HG02610 (cell line): Measurements from ENCODE around the gene MAGEA6.
"Not testable (repeated sequence)": the region's sequence is repeated elsewhere in the genome, so short reads cannot be mapped to it uniquely, and the experiment has no call there.

ENCODE experiments used
- ATAC-seq: cut with Tn5 transposase; IDR thresholded peaks from one replicate; pipeline ENCODE4 v1.9.1; 2021; ENCODE audit warnings: mild to moderate bottlenecking, moderate library complexity; ENCODE audit not compliant: unreplicated experiment

Gene MAGEA6, protein sequence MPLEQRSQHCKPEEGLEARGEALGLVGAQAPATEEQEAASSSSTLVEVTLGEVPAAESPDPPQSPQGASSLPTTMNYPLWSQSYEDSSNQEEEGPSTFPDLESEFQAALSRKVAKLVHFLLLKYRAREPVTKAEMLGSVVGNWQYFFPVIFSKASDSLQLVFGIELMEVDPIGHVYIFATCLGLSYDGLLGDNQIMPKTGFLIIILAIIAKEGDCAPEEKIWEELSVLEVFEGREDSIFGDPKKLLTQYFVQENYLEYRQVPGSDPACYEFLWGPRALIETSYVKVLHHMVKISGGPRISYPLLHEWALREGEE

DNA sequence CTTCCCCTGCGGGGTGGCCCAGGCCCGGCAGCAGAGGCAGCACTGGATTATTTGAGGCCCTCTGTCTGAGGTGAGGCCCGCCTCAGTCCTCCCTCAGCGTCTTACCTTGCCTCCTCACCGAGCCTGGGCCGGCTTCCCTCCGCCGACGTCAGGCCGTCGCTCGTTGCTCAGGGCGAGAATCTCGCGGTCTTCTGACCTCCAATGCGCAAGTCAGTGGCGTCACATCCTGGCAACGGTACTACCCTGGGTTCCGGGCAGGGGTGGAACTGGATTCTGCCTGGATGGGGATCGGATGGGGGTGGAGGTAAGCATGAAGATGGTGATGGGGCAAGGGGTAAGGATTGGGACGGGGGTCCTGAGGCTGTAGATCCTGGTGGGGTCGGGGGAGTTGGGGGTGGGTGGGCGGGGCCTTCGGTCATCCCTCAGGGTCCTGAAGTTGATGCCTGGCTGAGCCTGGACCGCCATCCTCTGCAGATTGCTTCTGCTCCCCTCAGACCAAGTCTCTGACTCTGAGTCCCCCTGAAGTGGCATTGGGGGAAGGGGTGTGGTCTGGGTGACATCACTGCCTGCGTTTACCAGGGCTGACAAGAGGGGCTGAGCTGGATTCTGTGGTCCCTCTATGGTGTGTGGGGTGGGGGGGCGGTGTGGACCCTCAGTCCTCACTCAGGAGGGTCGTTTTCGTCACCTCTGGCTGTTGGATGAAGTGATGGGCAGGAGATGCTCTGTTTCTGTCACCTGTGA, at the start of gene MAGEA6:
Gene MAGEA6 (minus strand): TSS at position 141 of the 741 bp plus-strand sequence. CDS start 2,039 bp downstream, outside the sequence.
- ATAC-seq, result not testable (repeated sequence)

DNA sequence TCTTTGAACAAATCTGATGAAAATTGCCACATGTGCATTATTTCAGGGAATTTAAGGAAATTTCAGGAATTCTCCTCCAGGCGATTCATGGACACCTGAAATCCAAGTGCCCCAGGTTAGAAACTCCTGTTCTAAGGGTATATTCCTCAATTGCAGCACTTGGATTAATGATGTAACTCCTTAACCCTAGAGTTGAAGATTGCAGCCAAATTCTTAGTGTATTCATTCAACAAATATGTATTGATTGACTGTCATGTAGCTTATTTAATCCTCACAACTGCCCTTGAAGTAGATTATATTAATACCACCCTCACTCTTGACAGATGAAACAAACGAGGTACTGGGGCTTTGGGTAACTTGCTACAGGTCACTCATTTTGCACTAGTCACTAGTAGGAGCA, 49.8 kb upstream of the MAGEA6 start:
- no peak for ATAC-seq

DNA sequence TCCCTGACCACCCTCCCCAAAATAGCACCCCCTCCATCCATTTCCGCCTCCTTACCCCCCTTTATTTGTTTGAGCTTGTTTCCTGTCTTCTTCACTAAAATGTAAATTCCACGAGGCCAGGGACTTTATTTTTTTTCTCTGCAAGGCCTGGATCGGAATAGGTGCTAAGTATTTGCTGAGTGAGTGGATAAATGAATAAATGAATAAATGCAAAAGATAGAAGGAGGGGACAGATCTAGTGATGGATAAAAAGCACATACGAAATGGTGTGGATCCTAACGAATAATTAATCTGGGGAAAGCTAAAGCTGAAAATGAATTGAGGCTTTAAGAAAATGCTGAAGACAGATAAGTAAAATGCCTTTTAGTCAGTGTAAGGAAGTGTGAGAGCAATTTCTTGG, 48.9 kb upstream of the MAGEA6 start:
- no peak for ATAC-seq

DNA sequence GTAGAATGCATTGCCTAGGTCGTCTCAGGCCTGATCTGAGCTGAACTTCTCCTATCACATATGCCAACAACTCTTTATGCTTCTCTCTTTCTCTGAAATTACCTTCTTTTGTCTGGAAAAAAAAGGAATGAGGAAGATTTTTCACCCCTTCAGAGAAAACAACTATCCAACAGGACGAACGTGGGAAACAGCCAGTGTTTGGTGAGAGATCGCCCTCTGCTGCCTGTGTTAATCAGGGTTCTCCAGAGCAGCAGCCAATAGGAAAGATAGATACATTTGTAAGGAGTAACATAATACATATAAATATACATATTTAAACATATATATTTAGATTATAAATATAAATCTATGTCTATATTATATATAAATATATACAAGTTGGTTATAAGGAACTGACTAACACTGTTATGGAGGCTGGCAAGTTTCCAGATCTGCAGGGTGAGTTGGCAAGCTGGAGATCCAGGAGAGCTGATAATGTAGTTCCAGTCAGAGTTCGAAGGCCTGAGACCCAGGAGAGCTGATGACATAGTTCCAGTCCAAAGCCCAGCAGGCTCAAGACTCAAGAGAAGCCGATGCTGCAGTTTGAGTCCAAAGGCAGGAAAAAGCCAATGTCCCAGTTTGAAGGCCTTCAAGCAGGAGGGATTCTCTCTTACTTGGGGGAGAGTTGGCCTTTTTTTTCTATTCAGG, 47.7 kb upstream of the MAGEA6 start:
- no peak for ATAC-seq

DNA sequence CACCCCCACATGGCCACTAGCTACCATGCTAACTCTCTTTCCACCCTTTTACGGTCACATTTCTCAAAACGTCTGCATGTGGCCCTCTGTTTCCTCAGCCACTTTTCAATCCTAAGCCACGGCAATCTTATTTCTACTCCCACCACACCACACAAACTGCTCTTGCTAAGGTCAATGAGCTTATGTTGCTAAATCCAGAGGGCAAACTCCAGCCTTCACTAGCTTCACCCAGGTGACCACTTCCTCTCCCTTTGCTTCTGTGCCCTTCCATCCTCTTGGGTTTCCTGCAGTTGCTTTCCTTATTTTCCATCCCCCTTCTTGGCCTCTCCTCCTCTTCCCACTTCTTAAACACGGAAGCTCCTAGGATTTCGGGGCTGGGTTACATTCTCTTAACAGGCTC, 44.6 kb upstream of the MAGEA6 start:
- no peak for ATAC-seq

DNA sequence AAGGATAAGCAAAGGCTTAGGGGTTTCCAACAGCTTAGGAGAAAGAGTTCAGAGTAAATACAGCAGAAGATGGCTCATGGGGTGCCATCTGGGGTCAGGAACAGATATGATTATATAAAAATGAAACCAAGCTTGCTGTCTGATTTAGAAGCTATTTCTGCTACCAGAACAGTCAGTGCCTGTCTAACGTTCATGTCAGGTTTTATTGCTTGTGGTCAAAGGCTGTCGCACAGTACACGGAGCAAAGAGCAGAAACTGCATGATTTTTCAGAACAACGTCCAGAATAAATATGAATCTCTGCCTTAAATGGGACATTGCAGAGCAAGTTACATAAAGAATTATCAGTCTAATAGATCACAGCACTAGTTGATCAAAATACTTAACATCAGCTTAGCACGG, 43.7 kb upstream of the MAGEA6 start:
- ATAC-seq, result no peak

DNA sequence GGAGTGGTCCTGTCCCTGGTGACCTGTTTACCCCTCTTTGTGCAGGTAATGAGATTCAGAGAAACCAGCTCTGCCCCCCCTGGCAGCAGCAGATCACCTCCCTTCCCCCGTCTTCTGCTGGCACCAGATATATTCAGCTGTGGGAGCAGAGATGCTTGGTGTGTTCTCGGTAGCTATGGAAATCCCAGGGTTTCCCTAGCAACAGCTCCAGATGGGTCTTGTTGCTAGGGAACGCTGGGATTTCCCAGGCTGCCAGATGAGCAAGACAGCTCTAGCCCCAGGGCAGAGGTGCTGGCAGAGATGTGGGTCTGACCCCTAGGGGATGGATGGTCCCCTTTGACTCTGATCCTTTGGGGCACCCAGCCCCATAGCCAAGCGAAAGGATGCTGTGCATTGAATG, 40.9 kb upstream of the MAGEA6 start:
- ATAC-seq, result no peak

DNA sequence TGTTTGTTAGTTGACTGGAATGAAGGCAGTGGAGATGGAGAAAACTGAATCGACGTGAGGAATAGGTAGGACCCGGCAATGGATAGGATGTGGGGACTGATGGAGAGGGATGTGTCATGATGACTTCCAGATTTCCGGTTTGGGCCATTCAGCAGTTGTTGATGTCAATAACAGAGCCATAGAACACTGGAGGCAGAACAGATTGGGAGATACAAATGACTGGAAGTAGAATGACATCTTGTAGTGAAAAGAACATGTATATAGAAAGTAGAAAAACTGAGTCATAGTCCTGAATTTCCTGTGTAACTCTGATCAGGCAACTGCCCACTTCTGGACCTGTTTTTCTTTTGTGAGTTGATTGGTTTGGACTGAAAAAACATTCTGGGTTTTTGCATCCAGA, 36.5 kb upstream of the MAGEA6 start:
- no peak for ATAC-seq

DNA sequence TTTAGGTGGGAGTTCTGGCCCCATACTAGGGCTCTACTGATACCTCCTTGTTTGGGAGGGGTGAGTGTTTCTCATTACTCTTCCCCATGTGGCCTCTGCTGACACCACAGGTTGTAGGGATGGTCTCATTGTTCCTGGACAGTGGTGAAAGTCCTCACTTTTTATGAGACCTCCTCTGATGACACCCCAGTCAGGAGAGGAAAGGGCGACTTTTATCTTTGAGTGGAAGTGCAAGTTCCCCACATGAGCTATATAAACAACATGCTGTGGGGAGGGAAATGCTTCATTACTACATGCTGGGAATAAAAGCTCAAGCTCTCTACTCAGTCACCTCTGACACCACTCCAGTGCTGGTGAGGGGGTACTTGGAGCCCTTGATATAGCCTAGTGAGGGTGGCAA, 29.5 kb upstream of the MAGEA6 start:
- no peak for ATAC-seq

DNA sequence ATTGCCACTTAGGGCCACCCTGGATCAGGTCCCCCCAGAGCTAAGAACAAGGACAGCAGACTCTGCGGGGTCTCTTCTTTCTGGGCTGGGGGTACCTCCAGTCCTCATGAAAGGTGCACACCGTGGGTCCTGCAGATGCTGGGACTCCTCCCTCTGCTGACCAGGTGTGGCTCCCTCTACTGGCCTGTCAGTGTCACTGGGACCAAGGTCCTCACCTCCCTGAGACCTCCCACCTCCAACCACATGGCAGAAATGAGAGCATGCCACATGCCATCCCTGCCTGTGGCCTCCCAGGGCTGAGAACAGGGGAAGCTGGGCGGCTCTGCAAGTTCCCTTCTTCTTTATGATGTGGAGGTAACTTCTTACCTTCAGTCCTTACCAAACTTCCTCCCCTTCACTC, 17.6 kb upstream of the MAGEA6 start:
- not testable (repeated sequence) for ATAC-seq

DNA sequence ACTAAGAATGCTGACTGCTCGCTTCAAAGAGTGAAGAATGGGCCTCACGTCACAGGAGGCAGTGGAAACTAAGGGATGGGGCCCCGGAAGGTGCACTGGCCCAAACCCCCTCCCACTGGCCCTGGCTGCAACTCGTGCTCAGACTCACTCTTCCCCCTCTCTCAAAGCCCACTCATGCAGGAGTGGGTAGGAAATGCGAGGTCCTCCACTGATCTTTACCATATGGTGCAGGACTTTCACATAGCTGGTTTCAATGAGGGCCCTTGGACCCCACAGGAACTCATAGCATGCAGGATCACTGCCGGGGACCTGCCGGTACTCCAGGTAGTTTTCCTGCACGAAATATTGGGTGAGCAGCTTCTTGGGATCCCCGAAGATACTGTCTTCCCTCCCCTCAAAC, 2.9 kb downstream of the MAGEA6 start:
- not testable (repeated sequence) for ATAC-seq

DNA sequence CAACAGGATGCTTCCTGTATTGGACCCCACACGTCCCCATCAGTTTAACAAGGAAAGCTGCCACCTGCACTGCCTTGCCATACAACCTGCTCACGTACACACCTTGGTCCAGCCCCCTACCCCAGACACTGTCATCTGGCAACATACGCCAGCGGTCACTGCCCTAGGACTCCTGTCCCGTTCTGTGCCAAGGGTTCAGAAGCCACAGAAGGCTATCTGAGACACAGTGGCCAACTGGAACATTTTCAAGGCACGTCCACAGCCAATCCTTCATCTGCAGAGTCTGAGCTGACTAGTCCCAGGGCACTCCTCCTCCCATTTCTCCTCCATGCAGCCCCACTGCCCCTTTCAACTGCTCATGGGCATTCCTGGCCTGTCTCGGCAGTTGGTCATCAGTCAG, 7.9 kb downstream of the MAGEA6 start:
- ATAC-seq, result not testable (repeated sequence)

DNA sequence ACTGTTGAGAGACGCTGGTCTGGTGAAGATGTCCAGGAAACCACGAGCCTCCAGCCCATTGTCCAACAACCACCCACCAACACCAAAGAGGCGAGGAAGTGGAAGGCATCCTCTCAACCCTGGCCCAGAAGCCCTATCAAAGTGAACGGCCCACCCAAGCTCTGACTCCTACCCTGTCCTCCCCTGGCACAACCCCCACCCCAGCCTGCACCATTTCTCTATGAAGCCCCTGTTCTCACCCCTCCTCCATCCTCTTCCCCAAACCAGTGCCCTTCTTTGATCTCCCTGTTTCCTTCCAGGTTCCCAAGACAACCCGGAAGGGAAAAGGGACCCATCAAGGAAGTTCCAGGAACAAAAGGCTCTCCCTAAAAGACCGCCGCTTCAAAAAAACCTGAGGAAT, 9.9 kb downstream of the MAGEA6 start:
- not testable (repeated sequence) for ATAC-seq

DNA sequence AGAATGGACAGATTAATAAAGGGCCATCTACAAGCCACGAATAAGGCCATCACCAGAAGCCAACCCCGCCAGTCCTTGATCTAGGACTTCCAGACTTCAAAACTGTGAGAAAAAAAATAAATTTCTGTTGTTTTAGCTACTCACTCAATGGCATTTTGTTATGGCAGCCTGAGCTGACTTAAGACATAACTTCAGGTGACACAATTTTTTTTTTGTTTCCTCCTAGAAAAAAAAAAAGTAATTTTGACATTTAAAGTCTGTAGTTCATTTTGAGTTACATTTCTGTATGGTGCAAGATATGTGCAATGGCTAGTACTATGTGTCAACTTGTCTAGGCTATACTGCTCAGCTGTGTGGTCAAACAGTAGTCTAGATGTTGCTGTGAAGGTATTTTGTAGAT, 10.6 kb downstream of the MAGEA6 start, which contains the start of gene CSAG3:
Gene CSAG3 (plus strand): TSS at position 301 of the 400 bp plus-strand sequence.
- ATAC-seq, result not testable (repeated sequence)

DNA sequence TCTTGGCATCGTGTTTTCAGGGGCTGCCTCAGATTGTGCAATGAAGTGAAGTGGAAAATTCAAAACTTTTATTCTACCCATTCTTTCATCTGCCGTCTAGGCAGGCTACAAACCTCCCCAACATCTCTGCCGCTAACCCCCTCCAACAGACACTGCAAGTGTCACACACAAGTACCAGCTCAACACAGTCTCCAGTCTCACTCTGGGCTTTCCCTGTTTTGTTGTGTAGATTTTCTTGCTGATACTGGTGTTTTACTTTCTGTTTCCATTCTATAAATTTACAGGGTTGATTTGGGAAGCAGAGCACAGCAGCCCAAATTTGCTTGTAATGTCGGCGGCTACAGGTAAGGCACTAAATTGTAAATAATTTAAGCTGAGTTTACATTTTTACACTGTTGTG, 14.6 kb downstream of the MAGEA6 start:
- not testable (repeated sequence) for ATAC-seq

DNA sequence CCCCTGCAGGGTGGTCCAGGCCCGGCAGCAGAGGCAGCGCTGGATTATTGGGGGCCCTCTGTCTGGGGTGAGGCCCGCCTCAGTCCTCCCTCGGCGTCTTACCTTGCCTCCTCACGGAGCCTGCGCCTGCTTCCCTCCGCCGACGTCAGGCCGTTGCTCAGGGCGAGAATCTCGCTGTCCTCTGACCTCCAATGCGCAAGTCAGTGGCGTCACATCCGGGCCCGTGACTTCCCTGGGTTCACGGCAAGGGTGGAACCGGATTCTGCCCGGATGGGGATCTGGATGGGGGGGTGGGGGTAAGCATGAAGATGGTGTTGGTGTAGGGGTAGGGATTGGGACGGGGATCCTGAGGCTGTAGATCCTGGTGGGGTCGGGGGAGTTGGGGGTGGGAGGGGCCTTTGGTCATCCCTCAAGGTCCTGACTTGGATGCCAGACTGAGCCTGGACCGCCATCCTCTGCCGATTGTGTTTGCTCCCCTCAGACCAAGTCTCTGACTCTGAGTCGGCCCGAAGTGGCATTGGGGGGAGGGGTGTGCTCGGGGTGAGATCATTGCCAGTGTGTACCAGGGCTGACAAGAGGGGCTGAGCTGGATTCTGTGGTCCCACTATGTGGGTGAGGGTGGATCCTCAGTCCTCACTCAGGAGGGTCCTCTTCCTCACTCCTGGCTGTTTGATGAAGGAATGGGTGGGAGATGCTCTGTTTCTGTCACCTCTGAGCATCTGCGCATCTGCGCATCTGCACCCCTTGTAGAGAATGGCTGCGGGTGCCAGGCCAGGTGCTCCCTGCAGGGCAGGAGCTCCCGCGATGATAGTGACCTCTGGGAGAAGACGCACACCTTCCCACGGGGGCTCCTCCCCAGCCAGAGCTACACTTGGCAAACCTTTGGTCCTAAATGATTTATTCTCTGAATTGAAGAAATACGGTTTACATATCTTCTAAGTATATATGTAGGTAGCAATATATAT, 15.5 kb downstream of the MAGEA6 start, which contains the start of gene MAGEA2:
Gene MAGEA2 (minus strand): TSS at position 157 of the 965 bp plus-strand sequence. CDS start 2,479 bp downstream, outside the sequence.
- not testable (repeated sequence) for ATAC-seq

DNA sequence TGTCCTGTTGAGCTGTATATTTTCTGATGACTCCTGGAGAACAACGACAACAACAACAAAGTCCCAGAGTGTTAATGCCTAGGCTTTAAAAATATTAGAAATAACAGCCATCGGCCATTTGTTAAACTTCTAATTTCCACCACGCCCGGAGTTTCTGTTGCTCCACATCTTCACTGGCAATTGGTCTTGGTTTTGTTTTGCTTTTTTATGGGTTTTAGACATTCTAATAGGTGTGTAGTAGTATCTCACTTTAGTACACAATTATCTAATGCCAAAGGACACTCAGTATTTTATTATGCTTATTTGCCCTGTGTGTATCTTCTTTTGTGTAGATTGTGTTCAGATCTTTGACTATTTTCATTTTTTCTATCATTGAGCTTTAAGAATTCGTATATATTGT, 30.9 kb downstream of the MAGEA6 start:
- ATAC-seq, result no peak

DNA sequence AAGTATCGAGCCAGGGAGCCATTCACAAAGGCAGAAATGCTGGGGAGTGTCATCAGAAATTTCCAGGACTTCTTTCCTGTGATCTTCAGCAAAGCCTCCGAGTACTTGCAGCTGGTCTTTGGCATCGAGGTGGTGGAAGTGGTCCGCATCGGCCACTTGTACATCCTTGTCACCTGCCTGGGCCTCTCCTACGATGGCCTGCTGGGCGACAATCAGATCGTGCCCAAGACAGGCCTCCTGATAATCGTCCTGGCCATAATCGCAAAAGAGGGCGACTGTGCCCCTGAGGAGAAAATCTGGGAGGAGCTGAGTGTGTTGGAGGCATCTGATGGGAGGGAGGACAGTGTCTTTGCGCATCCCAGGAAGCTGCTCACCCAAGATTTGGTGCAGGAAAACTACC, 33.0 kb downstream of the MAGEA6 start:
- ATAC-seq, result not testable (repeated sequence)

DNA sequence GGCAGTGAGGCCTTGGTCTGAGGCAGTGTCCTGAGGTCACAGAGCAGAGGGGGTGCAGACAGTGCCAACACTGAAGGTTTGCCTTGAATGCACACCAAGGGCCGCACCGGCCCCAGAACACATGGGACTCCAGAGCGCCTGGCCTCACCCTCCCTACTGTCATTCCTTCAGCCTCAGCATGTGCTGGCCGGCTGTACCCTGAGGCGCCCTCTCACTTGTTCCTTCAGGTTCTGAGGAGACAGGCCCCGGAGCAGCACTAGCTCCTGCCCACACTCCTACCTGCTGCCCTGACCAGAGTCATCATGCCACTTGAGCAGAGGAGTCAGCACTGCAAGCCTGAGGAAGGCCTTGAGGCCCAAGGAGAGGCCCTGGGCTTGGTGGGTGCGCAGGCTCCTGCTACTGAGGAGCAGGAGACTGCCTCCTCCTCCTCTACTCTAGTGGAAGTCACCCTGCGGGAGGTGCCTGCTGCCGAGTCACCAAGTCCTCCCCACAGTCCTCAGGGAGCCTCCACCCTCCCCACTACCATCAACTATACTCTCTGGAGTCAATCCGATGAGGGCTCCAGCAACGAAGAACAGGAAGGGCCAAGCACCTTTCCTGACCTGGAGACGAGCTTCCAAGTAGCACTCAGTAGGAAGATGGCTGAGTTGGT, 33.5 kb downstream of the MAGEA6 start:
- no peak for ATAC-seq

DNA sequence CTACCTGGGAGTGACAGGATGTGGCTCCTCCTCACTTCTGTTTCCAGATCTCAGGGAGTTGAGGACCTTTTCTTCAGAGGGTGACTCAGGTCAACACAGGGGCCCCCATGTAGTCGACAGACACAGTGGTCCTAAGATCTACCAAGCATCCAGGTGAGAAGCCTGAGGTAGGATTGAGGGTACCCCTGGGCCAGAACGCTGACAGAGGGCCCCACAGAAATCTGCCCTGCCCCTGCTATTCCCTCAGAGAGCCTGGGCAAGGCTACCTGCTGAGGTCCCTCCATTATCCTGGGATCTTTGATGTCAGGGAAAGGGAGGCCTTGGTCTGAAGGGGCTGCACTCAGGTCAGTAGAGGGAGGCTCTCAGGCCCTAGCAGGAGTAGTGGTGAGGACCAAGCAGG, 34.4 kb downstream of the MAGEA6 start:
- no peak for ATAC-seq
